OCI-LY1 (cell line): Measurements from ENCODE around the gene DHRSX.

Experiments used
- CTCF ChIP-seq: fragments of 200-600 bp; sonication (generic), shearing (Covaris generic); IDR thresholded peaks from 2 replicates; pipeline ENCODE4 v1.5.1; 2017; ENCODE audit warnings: mild to moderate bottlenecking, antibody characterized with exemption, low read length, moderate library complexity, mixed read lengths
- EZH2 ChIP-seq: fragments of 200-600 bp; sonication (generic), shearing (Covaris generic); IDR thresholded peaks from 2 replicates; pipeline ENCODE4 v1.8.0; 2017; ENCODE audit warnings: borderline replicate concordance, mixed run types, mild to moderate bottlenecking, antibody characterized with exemption, low read length, moderate library complexity, mixed read lengths

GRCh38 chrX:2301901-2302300, 198.9 kb downstream of the DHRSX start:
- TF ChIP-seq CTCF (no peak), EZH2 (no peak)
